A673 (cell line): Measurements from ENCODE around the gene KCNT2. TPM values are rescaled to one million over a fixed set of nuclear protein-coding genes. Genes with fewer than 3 reads are reported as not detected.
A peak's percentile ranks its signal among the peaks of the same experiment; 100 is the strongest.

ENCODE experiments used
- BruUV-seq: library from RNA; stranded (reverse); fragments of 400-500 nt; replicated peaks from 2 replicates; lab custom pipeline; 2021; lab: Mats Ljungman, UMichigan
- CTCF ChIA-PET: fragments of 300-600 bp; sonication (Branson Sonifier 250); formaldehyde crosslinking; loops from one replicate; lab custom pipeline; 2022; ENCODE audit warnings: antibody characterized with exemption; lab: Charles Lee
- POLR2A ChIA-PET: fragments of 300-600 bp; sonication (Branson Sonifier 250); formaldehyde crosslinking; loops from one replicate; lab custom pipeline; 2022; ENCODE audit warnings: antibody characterized with exemption; ENCODE audit not compliant: low non-redundant PET; lab: Charles Lee
- DNase-seq: peaks from one replicate; pipeline ENCODE4 v3.0.0-alpha.2; 2015; ENCODE audit warnings: low spot score
- H3K27ac ChIP-seq: fragments of 200-600 bp; sonication (generic); 2 replicates; pipeline ENCODE4 v1.5.1; 2016; ENCODE audit warnings: mixed run types, low read depth, mild to moderate bottlenecking, mixed read lengths, antibody characterized with exemption, low read length; ENCODE audit not compliant: poor library complexity, severe bottlenecking
- H3K27me3 ChIP-seq: fragments of 200-600 bp; sonication (generic); replicated peaks from 2 replicates; pipeline ENCODE4 v1.6.1; 2017; ENCODE audit warnings: mixed run types, low read depth, mild to moderate bottlenecking, mixed read lengths, antibody characterized with exemption, low read length; ENCODE audit not compliant: insufficient read depth, poor library complexity
- H3K36me3 ChIP-seq: fragments of 200-600 bp; sonication (generic); 2 replicates; pipeline ENCODE4 v1.6.1; 2016; ENCODE audit warnings: mixed run types, mild to moderate bottlenecking, mixed read lengths, antibody characterized with exemption, low read length; ENCODE audit not compliant: insufficient read depth, poor library complexity, severe bottlenecking
- H3K4me1 ChIP-seq: fragments of 200-600 bp; sonication (generic); 2 replicates; pipeline ENCODE4 v1.6.1; 2017; ENCODE audit warnings: mixed run types, mild to moderate bottlenecking, mixed read lengths, antibody characterized with exemption, low read length; ENCODE audit not compliant: insufficient read depth, poor library complexity, severe bottlenecking
- H3K4me3 ChIP-seq: fragments of 200-600 bp; sonication (generic); 2 replicates; pipeline ENCODE4 v1.5.1; 2016; ENCODE audit warnings: low read depth, mixed run types, mild to moderate bottlenecking, mixed read lengths, low read length; ENCODE audit not compliant: poor library complexity, severe bottlenecking
- H3K9me3 ChIP-seq: fragments of 200-600 bp; sonication (generic); 2 replicates; pipeline ENCODE4 v1.6.1; 2016; ENCODE audit warnings: mixed run types, low read depth, mild to moderate bottlenecking, mixed read lengths, antibody characterized with exemption, low read length; ENCODE audit not compliant: poor library complexity, severe bottlenecking
- EZH2 ChIP-seq: fragments of 200-600 bp; sonication (generic); IDR thresholded peaks from 2 replicates; pipeline ENCODE4 v1.6.1; 2017; ENCODE audit warnings: borderline replicate concordance, low read depth, mild to moderate bottlenecking, mixed read lengths, antibody characterized with exemption, low read length; ENCODE audit not compliant: poor library complexity, severe bottlenecking
- intact Hi-C: fragments of 100-400 bp; cut with micrococcal nuclease; formaldehyde crosslinking; loops from one replicate; pipeline ENCODE4 v1.10.0; 2022; ENCODE audit not compliant: unreplicated experiment
- total RNA-seq: library from RNA; stranded (reverse); gene quantifications from 2 replicates; pipeline ENCODE4 v1.2.3, GENCODE V29; 2021
- TF ChIP-seq, protein P1 (sequence below): fragments of 300-800, 200-600 bp; sonication (generic); conservative IDR thresholded peaks from 2 replicates; pipeline ENCODE4 v1.5.1; 2017; ENCODE audit warnings: low read depth, mild to moderate bottlenecking, antibody characterized with exemption, low read length, moderate library complexity, mixed read lengths

Gene KCNT2
- total RNA-seq, 1 experiment from 2014 or later, result 1.2 TPM

DNA sequence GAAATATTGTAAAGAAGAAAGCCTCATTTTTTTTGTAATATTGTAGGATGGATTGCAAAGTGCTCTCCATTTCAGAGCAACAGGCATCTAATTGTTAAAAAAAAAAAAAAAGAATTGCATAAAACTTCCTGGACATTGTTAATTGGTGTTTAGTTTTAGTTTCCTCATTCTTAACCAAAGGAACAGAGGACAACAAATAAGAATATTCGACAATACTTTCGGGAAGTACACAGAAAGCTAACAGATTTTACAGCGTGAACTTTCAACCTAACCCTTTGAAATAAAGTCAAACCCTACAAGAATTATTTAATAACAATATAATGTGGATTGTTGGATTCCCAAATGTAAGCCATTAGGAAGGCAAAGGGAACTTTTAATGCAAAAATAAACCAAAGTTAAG lies 284.4 kb downstream of the KCNT2 start:
- ChIA-PET POLR2A (no interaction called here), CTCF (no interaction called here)
- H3K4me3 ChIP-seq, result no peak overlapping the region
- no peak for TF ChIP-seq EZH2
- TF ChIP-seq, protein P1, sequence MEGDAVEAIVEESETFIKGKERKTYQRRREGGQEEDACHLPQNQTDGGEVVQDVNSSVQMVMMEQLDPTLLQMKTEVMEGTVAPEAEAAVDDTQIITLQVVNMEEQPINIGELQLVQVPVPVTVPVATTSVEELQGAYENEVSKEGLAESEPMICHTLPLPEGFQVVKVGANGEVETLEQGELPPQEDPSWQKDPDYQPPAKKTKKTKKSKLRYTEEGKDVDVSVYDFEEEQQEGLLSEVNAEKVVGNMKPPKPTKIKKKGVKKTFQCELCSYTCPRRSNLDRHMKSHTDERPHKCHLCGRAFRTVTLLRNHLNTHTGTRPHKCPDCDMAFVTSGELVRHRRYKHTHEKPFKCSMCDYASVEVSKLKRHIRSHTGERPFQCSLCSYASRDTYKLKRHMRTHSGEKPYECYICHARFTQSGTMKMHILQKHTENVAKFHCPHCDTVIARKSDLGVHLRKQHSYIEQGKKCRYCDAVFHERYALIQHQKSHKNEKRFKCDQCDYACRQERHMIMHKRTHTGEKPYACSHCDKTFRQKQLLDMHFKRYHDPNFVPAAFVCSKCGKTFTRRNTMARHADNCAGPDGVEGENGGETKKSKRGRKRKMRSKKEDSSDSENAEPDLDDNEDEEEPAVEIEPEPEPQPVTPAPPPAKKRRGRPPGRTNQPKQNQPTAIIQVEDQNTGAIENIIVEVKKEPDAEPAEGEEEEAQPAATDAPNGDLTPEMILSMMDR, result no peak
- no peaks in the 10 kb centered on the region for H3K9me3 ChIP-seq
- intact Hi-C loops, result no loop called here
- H3K36me3 ChIP-seq, result no peaks in the 10 kb centered on the region
- H3K27me3 ChIP-seq, result no peaks in the 10 kb centered on the region
- DNase-seq, result no peak
- no peak overlapping the region for H3K27ac ChIP-seq
- H3K4me1 ChIP-seq, result no peaks in the 10 kb centered on the region
- BruUV-seq, result no TSS peak

DNA sequence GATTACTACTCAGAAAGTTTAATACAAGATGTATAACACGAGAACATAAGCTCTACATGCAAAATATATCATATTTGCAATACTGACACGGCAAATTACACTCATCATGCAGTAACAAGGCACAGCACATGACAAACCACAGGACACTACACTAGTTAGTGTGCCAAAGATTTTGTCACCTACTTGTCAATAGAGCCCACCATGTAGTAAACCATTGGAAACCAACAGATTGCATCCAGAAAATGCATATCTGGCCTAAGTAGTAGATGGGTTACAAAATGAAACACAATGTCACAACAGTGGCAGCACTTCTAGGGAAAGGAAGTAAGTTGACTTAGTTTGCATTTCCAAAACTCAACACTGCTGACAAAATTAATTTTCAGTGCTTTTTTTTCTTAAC lies 288.9 kb downstream of the KCNT2 start:
- CTCF ChIA-PET, result no interaction called here
- Histone ChIP-seq H3K36me3 (no peaks in the 10 kb centered on the region), H3K4me3 (no peak overlapping the region), H3K27ac (no peak overlapping the region), H3K27me3 (no peaks in the 10 kb centered on the region), H3K4me1 (no peaks in the 10 kb centered on the region), H3K9me3 (no peaks in the 10 kb centered on the region)
- no peak for DNase-seq
- no peak for TF ChIP-seq EZH2
- TF ChIP-seq, protein P1, result no peak
- no TSS peak for BruUV-seq
- POLR2A ChIA-PET, result no interaction called here
- intact Hi-C loops, result no loop called here

DNA sequence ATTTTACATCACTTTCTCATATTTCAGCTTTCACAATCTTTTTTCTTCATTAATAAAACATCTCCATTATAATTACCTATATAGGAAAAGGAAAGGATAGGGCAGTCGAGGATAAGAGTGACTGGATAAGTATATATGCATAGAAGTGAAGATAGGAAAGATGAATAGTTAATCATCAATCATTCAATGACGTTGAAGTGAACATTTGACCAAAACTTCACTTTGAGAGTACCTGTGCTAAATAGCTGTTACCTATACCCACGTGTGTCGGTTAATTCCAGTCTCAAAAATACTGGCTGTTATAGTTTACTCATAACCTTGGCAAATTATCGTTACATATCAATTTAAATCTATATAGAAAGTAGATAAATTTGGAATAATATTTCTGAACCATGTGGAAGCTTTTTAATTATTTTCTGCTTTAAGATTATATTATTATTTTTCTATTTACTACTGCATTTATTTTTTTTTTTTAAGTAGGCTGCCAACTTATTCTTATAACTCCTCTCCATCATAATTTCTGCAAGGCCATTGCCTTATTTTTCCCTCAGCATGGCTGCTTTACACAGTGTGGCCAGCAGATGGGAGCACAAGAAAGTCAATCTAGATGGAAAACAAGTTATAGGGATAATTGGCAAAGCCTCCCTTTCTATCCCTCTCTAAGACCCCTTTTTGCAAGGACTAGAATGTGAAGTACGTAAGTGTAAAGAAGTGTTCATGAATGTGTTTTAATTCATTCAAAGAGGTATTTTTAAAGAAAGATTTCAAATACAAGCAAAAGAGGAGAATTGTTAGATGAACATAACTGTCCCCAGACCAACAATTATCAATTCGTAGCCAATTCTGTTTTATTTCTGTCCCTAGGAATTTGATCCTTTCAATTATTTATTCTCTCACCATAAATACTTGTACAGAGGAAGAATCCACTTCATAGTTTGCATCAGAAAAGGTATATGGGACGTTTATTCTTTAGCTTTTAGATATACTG lies 290.4 kb downstream of the KCNT2 start:
- Histone ChIP-seq H3K27ac (no peak overlapping the region), H3K27me3 (no peaks in the 10 kb centered on the region), H3K36me3 (no peaks in the 10 kb centered on the region), H3K4me1 (no peaks in the 10 kb centered on the region), H3K9me3 (no peaks in the 10 kb centered on the region), H3K4me3 (no peak overlapping the region)
- ChIA-PET CTCF (no interaction called here), POLR2A (no interaction called here)
- TF ChIP-seq, protein P1, result peak; percentile 69
- no peak for TF ChIP-seq EZH2
- no TSS peak for BruUV-seq
- intact Hi-C loops, result loop anchor here (1.0 kb wide), 1 partner anchor 342 kb away; no protein-coding TSS in a partner anchor
- DNase-seq, result peak; percentile 46
